Right cardiac atrium (tissue), 5 donors: ENCODE measurements around the gene MTFMT. TPM values are rescaled to one million over a fixed set of nuclear protein-coding genes. Genes with fewer than 3 reads are reported as not detected.
"Not testable (repeated sequence)": the region's sequence is repeated elsewhere in the genome, so short reads cannot be mapped to it uniquely, and the experiment has no call there.

ENCODE experiments used
- ATAC-seq, 2 donors: fragments of 200-7000 bp; cut with Tn5 transposase; one replicate each; pipeline versions ENCODE4 v1.8.0 to v1.9.1; 2020; ENCODE audit warnings: moderate library complexity in 2 of 2, mild to moderate bottlenecking in 1 of 2
- DNase-seq, 3 donors: peaks; one replicate each; pipeline ENCODE4 v3.0.0-alpha.2; 2020
- H3K27ac ChIP-seq: one replicate; pipeline ENCODE4 v1.5.1; 2013; ENCODE audit warnings: mild to moderate bottlenecking, low read length, control low read depth, moderate library complexity
- H3K27me3 ChIP-seq: one replicate; pipeline ENCODE4 v1.6.1; 2013; ENCODE audit not compliant: control insufficient read depth, insufficient read depth
- H3K4me1 ChIP-seq: one replicate; pipeline ENCODE4 v1.6.1; 2013; ENCODE audit warnings: low read length; ENCODE audit not compliant: control insufficient read depth, insufficient read depth
- H3K4me3 ChIP-seq: one replicate; pipeline ENCODE4 v1.5.1; 2013; ENCODE audit warnings: low read length, control low read depth
- H3K9me3 ChIP-seq: one replicate; pipeline ENCODE4 v1.6.1; 2013; ENCODE audit warnings: low read length; ENCODE audit not compliant: control insufficient read depth
- WGBS: extraction: QIAGEN DNeasy Blood & Tissue Kit; methylation state at CpG from one replicate; pipeline ENCODE4 v1.1.7; 2013; 5-methylcytosine and 5-hydroxymethylcytosine counted together
- intact Hi-C, 4 donors: fragments of 100-400 bp; cut with DNase I; formaldehyde crosslinking; loops; one replicate each; pipeline versions ENCODE4 v1.11.0 to v1.14.0; 2022 to 2023
- polyA plus RNA-seq: library from polyadenylated mRNA; stranded (reverse); fragments of 200-250 nt; gene quantifications from one replicate; pipeline ENCODE4 v1.2.3, GENCODE V29; 2013
- total RNA-seq, 4 donors: library from RNA; stranded (reverse); fragmentation: NEBNext Ultra II Directional; extraction: Animal tissue kit (Norgen Biotek cat#: 25700); gene quantifications; one replicate each; pipeline ENCODE4 v1.2.1, GENCODE V29; 2021
- donor health status: healthy with polysubstance abuse.
- donor health status: DM: no; HTN: yes; CAD: no.
- donor health status: DM: no; HTN: no; CAD: no.
- donor health status: DM: no; HTN: yes; CAD: no; lungs with severe emphysema.
- donor health status: DM: yes; HTN: yes; CAD: no.

Gene MTFMT
- total and polyA plus RNA-seq, 5 donors: 9.9 to 18.0 (median 17.5) TPM

GRCh38 chr15:65051266-65051665 lies 21.8 kb upstream of the MTFMT start:
- intact Hi-C loops: loop anchor here in 3 of 4 donors (5.0 kb wide), 2 partner anchors 36 to 46 kb away; no protein-coding TSS in a partner anchor
- Histone ChIP-seq H3K27ac (no peak overlapping the region), H3K27me3 (no peaks in the 10 kb centered on the region), H3K4me3 (no peak overlapping the region), H3K4me1 (peaks cover 18% of the 10 kb centered on the region), H3K9me3 (no peaks in the 10 kb centered on the region)
- 65% methylated on average over 2 of the region's 2 CpGs for WGBS
- ATAC-seq (no peak), DNase-seq (no peak)

GRCh38 chr15:65050270-65050669 lies 20.8 kb upstream of the MTFMT start:
- H3K27ac ChIP-seq: no peak overlapping the region
- intact Hi-C loops: loop anchor here in 3 of 4 donors (5.0 kb wide), 2 partner anchors 37 to 47 kb away; no protein-coding TSS in a partner anchor

GRCh38 chr15:65049418-65049840 lies 20.0 kb upstream of the MTFMT start:
- peak; percentile 90 to 97 (median 95) for DNase-seq
- H3K27ac ChIP-seq: no peak overlapping the region
- no peaks in the 10 kb centered on the region for H3K27me3 ChIP-seq
- peak; percentile 93 for ATAC-seq
- intact Hi-C loops: no loop called here
- H3K4me1 ChIP-seq: peaks cover 5% of the 10 kb centered on the region
- 16% methylated on average over 19 of the region's 19 CpGs for WGBS
- H3K4me3 ChIP-seq: peak overlapping the region; percentile 21
- H3K9me3 ChIP-seq: no peaks in the 10 kb centered on the region

More at GRCh38 chr15:65050270-65050669, 20.8 kb upstream of the MTFMT start:
- DNase-seq: no peak
- 47% methylated on average over 4 of the region's 4 CpGs for WGBS
- ATAC-seq: no peak
- Histone ChIP-seq H3K27me3 (no peaks in the 10 kb centered on the region), H3K4me1 (peaks cover 13% of the 10 kb centered on the region), H3K9me3 (no peaks in the 10 kb centered on the region), H3K4me3 (no peak overlapping the region)

DNA sequence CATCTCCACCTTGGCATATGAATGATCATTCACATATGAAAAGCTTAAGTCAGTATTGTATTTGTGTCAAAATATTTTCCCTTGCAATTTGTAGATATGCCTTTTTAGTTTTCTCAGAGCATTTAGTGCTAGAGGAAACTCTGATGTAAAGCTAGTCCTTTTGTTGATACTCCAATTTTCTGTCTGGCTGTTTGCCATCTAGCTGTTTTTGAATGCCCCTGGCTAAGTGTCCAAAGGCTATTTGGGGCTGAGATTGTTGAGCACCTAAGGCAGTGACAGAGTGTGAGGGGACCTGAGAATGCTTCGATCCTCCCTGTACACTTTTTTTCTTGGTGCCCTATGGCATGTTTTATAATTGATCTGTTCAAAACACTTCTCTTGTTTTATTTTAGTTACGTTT lies 18.8 kb upstream of the MTFMT start:
- Histone ChIP-seq H3K9me3 (no peaks in the 10 kb centered on the region), H3K4me1 (peaks cover 5% of the 10 kb centered on the region), H3K27ac (no peak overlapping the region), H3K27me3 (no peaks in the 10 kb centered on the region), H3K4me3 (no peak overlapping the region)
- intact Hi-C loops: no loop called here
- DNase-seq: no peak
- ATAC-seq: no peak
- WGBS: 58% methylated on average over 2 of the region's 2 CpGs

- H3K4me1 ChIP-seq: peaks cover 5% of the 10 kb centered on the region
- intact Hi-C loops: no loop called here
- no peak within 1 kb of the TSS for H3K4me3 ChIP-seq
- no peak within 1 kb of the TSS for H3K27ac ChIP-seq
- ATAC-seq (peak; percentile 75 to 84), DNase-seq (peak; percentile 78 to 82 (median 81))
- H3K9me3 ChIP-seq: no peaks in the 10 kb centered on the region
- no peaks in the 10 kb centered on the region for H3K27me3 ChIP-seq
- 71% methylated on average over 7 of the region's 7 CpGs for WGBS
Measured at GRCh38 chr15:65044724-65045481, 15.5 kb upstream of the MTFMT start, which contains the start of gene SLC51B. Gene SLC51B (plus strand): TSS chr15:65045387. CDS start chr15:65050005, 4,618 bp downstream.

GRCh38 chr15:65044218-65044617 lies 14.8 kb upstream of the MTFMT start:
- H3K27me3 ChIP-seq, intact Hi-C loops, H3K27ac ChIP-seq, DNase-seq, H3K9me3 ChIP-seq, H3K4me1 ChIP-seq, H3K4me3 ChIP-seq: not testable (repeated sequence)
- 75% methylated on average over 5 of the region's 5 CpGs for WGBS
- peak in 1 of 2 donors; percentile 29 for ATAC-seq

- intact Hi-C loops: no loop called here
- DNase-seq (no peak), ATAC-seq (no peak)
- H3K27me3 ChIP-seq: no peaks in the 10 kb centered on the region
- H3K27ac ChIP-seq: no peak overlapping the region
- H3K4me3 ChIP-seq: no peak overlapping the region
- 54% methylated on average over 4 of the region's 4 CpGs for WGBS
- H3K9me3 ChIP-seq: no peaks in the 10 kb centered on the region
- H3K4me1 ChIP-seq: no peaks in the 10 kb centered on the region
Measured at GRCh38 chr15:65042776-65043327, 13.4 kb upstream of the MTFMT start.

DNA sequence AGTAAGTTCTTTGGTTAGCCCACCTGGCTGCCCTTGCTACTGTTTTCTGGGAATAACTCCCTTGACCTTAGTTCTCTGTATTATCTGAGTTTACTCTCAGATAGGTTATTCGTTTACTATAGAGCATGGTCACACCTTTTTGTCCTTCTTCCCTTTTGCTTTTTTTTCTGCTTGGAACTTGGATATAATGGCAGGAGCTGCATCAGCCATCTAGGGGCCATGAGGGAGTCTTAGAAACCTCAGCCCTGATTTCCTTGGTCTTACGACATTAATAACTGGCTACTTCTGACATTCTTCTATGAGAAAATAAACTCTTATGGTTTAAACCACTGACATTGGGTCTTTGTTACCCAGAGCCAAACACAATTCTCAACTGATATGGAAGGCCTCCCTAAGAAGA lies 12.3 kb upstream of the MTFMT start:
- intact Hi-C loops: no loop called here
- Histone ChIP-seq H3K9me3 (no peaks in the 10 kb centered on the region), H3K27me3 (no peaks in the 10 kb centered on the region), H3K4me3 (no peak overlapping the region), H3K4me1 (no peaks in the 10 kb centered on the region), H3K27ac (no peak overlapping the region)
- DNase-seq (no peak), ATAC-seq (no peak)
- 91% methylated on average over 2 of the region's 2 CpGs for WGBS

- Histone ChIP-seq H3K4me3 (no peak overlapping the region), H3K27ac (no peak overlapping the region), H3K4me1 (no peaks in the 10 kb centered on the region), H3K27me3 (no peaks in the 10 kb centered on the region), H3K9me3 (no peaks in the 10 kb centered on the region)
- WGBS: 88% methylated on average over 6 of the region's 6 CpGs
- no peak for ATAC-seq
- intact Hi-C loops: no loop called here
- DNase-seq: no peak
Measured at GRCh38 chr15:65040461-65040860, 11.0 kb upstream of the MTFMT start.

DNA sequence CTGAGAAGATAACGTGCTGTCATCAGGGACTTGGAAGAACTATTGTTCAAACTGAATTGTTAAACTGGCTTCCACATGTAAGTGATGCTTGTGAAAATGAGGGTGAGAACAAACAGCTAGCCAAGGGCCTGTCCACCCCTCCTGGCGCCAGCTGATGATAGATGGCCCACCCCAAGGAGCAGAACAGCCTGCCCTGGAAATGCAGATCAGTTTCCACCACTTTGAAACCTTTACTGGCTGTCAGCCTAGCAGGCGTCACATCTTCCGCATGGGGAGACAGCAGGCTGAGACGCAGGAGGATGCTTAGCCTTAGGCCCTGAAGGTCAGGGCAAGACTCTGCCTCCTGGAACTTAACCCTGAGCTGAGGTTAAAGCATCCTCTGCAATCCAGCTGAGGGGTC lies 9.4 kb upstream of the MTFMT start:
- DNase-seq: no peak
- H3K9me3 ChIP-seq: no peaks in the 10 kb centered on the region
- intact Hi-C loops: loop anchor here in 1 of 4 donors (10.0 kb wide), 1 partner anchor 56 kb away; no protein-coding TSS in a partner anchor
- no peak for ATAC-seq
- 43% methylated on average over 5 of the region's 5 CpGs for WGBS
- no peaks in the 10 kb centered on the region for H3K27me3 ChIP-seq
- no peak overlapping the region for H3K27ac ChIP-seq
- H3K4me3 ChIP-seq: no peak overlapping the region
- no peaks in the 10 kb centered on the region for H3K4me1 ChIP-seq

GRCh38 chr15:65038428-65038827 lies 9.0 kb upstream of the MTFMT start:
- intact Hi-C loops: loop anchor here in 1 of 4 donors (10.0 kb wide), 1 partner anchor 56 kb away; no protein-coding TSS in a partner anchor
- no peak for DNase-seq
- no peak overlapping the region for H3K4me3 ChIP-seq
- no peak overlapping the region for H3K27ac ChIP-seq
- WGBS: 78% methylated on average over 3 of the region's 3 CpGs
- no peaks in the 10 kb centered on the region for H3K27me3 ChIP-seq
- no peak for ATAC-seq
- H3K9me3 ChIP-seq: no peaks in the 10 kb centered on the region
- no peaks in the 10 kb centered on the region for H3K4me1 ChIP-seq
